ENCODE measurements around the gene LMNB1. TPM values are rescaled to one million over a fixed set of nuclear protein-coding genes. Genes with fewer than 3 reads are reported as not detected.

LMNB1 gene
- total RNA-seq, 4 donors from 2014 or later, result 7.9 to 53.3 (median 16.8) TPM

- in situ Hi-C loops (cut with MboI; ENCODE audit: low pct_ligation_motif_present in 1 of 4, low pct_unique_long_range_greater_than_20kb in 1 of 4, low sequenced_read_pairs in 3 of 4) (loop anchor here in 1 of 4 donors (25.0 kb wide), 1 partner anchor 481 kb away; no protein-coding TSS in a partner anchor), intact Hi-C loops (cut with DNase I; ENCODE audit: low total_unique reads) (no loop called here)
- H3K4me1 ChIP-seq, result no peaks in the 10 kb centered on the region
- 96 to 100% methylated on average over 1 to 4 of the region's 4 CpGs for WGBS, 2 donors (ENCODE audit: low coverage in 1 of 2)
- no peak overlapping the region for H3K4me3 ChIP-seq
- no peak overlapping the region for H3K27ac ChIP-seq
- TF ChIP-seq CTCF (IDR thresholded peaks at IDR 0.05) (no peak), EP300 (IDR thresholded peaks at IDR 0.05; ENCODE audit: low read depth) (no peak), POLR2A (IDR thresholded peaks at IDR 0.05) (no peak), POLR2AphosphoS5 (IDR thresholded peaks at IDR 0.05) (no peak)
- H3K27me3 ChIP-seq, result no peaks in the 10 kb centered on the region
- H3K9me3 ChIP-seq, result no peaks in the 10 kb centered on the region
- no peak for DNase-seq
- H3K36me3 ChIP-seq, result peaks cover 0 to 18% (median 0%) of the 10 kb centered on the region in 4 donors
These were observed 41.8 kb downstream of the LMNB1 start for GRCh38 chr5:126818736-126819135.

- in situ Hi-C loops (cut with MboI; ENCODE audit: low pct_ligation_motif_present in 1 of 4, low pct_unique_long_range_greater_than_20kb in 1 of 4, low sequenced_read_pairs in 3 of 4), result loop anchor here in 1 of 4 donors (25.0 kb wide), 1 partner anchor 482 kb away; no protein-coding TSS in a partner anchor
- no peak for DNase-seq
- TF ChIP-seq CTCF (IDR thresholded peaks at IDR 0.05) (no peak), POLR2A (IDR thresholded peaks at IDR 0.05) (no peak), EP300 (IDR thresholded peaks at IDR 0.05; ENCODE audit: low read depth) (no peak), POLR2AphosphoS5 (IDR thresholded peaks at IDR 0.05) (no peak)
- Histone ChIP-seq H3K4me1 (no peaks in the 10 kb centered on the region), H3K27me3 (no peaks in the 10 kb centered on the region), H3K27ac (no peak overlapping the region), H3K4me3 (no peak overlapping the region), H3K9me3 (no peaks in the 10 kb centered on the region), H3K36me3 (peaks cover 0 to 18% (median 0%) of the 10 kb centered on the region in 4 donors)
- intact Hi-C loops (cut with DNase I; ENCODE audit: low total_unique reads), result no loop called here
- WGBS, 2 donors (ENCODE audit: low coverage in 1 of 2), result 89 to 100% methylated on average over 3 to 5 of the region's 5 CpGs
These were observed 42.3 kb downstream of the LMNB1 start for GRCh38 chr5:126819253-126819652.

GRCh38 chr5:126826619-126827215 is 49.8 kb downstream of the LMNB1 start:
- Histone ChIP-seq H3K27me3 (no peaks in the 10 kb centered on the region), H3K27ac (no peak overlapping the region), H3K9me3 (no peaks in the 10 kb centered on the region), H3K4me1 (no peaks in the 10 kb centered on the region), H3K36me3 (peaks cover 0 to 11% (median 0%) of the 10 kb centered on the region in 4 donors), H3K4me3 (no peak overlapping the region)
- TF ChIP-seq POLR2A (IDR thresholded peaks at IDR 0.05) (no peak), POLR2AphosphoS5 (IDR thresholded peaks at IDR 0.05) (no peak)
- intact Hi-C loops (cut with DNase I; ENCODE audit: low total_unique reads) (no loop called here), in situ Hi-C loops (cut with MboI; ENCODE audit: low pct_ligation_motif_present in 1 of 4, low pct_unique_long_range_greater_than_20kb in 1 of 4, low sequenced_read_pairs in 3 of 4) (loop anchor here in 1 of 4 donors (25.0 kb wide), 1 partner anchor 486 kb away; no protein-coding TSS in a partner anchor)
- 67 to 79% methylated on average over 3 of the region's 3 CpGs for WGBS, 2 donors (ENCODE audit: low coverage in 1 of 2)
- no peak for DNase-seq

GRCh38 chr5:126829098-126829497 is 52.2 kb downstream of the LMNB1 start:
- Histone ChIP-seq H3K9me3 (no peaks in the 10 kb centered on the region), H3K4me3 (no peak overlapping the region), H3K27me3 (no peaks in the 10 kb centered on the region), H3K36me3 (peaks cover 0 to 17% (median 0%) of the 10 kb centered on the region in 4 donors), H3K4me1 (no peaks in the 10 kb centered on the region), H3K27ac (no peak overlapping the region)
- intact Hi-C loops (cut with DNase I; ENCODE audit: low total_unique reads) (no loop called here), in situ Hi-C loops (cut with MboI; ENCODE audit: low pct_ligation_motif_present in 1 of 4, low pct_unique_long_range_greater_than_20kb in 1 of 4, low sequenced_read_pairs in 3 of 4) (loop anchor here in 1 of 4 donors (25.0 kb wide), 1 partner anchor 483 kb away; no protein-coding TSS in a partner anchor)
- 90 to 95% methylated on average over 5 of the region's 5 CpGs for WGBS, 2 donors (ENCODE audit: low coverage in 1 of 2)
- TF ChIP-seq POLR2A (IDR thresholded peaks at IDR 0.05), result no peak
- no peak for TF ChIP-seq EP300 (IDR thresholded peaks at IDR 0.05; ENCODE audit: low read depth)
- TF ChIP-seq POLR2AphosphoS5 (IDR thresholded peaks at IDR 0.05), result no peak
- no peak for TF ChIP-seq CTCF (IDR thresholded peaks at IDR 0.05)
- no peak for DNase-seq
